ENCODE data around the gene PKP2.

Gene PKP2

DNA sequence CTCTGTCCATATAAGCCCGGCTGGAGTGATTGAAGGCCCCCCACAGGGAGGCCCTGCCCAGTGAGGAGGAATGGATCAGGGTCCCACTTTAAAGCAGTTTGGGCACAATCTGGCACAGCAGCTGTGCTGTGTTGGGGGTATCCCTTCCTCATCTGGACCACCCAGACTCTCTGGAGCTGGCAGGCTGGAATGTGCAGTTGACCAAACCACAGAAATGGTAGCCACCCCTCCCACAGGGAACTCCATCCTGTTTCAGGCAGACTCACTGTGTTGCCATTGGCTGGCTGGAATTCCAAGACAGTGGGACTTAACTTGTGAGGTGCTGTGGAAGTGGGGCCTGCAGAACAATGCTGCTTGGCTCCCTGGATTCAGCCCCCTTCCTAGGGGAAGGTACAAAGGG is 87.4 kb downstream of the PKP2 start:
- no peak for DNase-seq (ENCODE audit: low read depth)

DNA sequence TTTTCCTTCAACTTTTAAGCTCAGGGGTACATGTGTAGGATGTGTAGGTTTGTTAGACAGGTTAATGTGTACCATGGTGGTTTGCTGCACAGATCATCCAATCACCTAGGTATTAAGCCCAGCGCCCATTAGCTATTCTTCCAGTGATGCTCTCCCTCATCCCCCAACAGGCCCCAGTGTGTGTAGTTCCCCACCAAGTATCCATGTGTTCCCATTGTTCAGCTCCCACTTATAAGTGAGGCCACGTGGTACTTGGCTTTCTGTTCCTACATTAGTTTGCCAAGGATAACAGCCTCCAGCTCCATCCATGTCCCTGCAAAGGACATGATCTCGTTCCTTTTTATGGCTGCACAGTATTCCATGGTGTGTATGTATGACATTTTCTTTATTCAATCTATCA is 92.3 kb downstream of the PKP2 start:
- no peak for DNase-seq (ENCODE audit: low read depth)

DNA sequence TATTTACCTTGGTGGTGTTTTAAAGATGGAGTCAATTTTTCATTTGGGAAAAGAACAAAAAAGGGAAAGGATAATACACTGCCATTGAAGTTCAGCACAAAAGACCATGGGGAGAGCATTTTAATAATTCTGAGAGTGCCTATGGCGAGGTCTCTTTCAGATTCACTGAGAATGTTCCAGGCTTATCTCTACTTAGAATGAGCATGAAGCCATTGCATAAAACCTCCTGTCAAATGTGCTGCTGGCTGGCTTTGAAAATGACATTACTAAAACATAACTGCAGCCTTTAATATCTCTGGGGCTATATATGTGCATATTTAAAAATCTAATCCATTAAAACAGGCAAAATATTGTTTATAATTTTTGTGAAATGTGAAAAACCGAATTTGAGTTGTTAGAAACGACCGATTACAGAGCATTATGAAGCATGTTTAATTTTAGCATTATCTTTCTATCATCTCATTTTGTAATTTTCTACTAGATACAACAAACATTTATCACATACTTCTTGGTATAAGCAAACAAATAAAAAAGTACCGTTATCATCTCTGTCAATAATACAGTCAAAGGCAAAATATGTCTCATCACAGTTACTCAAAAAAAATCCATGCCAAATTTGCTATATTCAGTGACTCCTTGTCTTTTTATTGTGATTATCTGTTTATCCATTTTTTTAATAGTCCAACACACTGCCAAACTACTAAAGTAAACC is 95.2 kb downstream of the PKP2 start:
- no peak for DNase-seq (ENCODE audit: low read depth)

DNA sequence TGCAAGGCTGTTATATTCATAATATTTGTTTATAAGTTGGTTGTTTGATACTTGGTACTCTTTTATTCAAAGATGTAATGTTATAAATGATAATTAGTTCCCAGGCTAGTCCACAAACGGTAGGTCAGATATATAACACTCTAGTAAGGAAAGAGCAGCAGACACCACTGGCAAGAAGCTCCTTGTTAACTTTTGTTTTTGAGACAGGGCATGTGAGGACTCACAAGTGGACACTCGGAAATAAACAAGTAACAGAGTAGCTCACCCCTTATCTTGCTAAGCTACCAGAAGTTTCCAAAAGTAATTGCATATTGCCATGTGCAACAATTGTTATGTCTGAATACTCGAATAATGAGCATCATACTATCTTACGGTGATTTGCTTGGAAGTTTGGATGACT is 102.3 kb downstream of the PKP2 start:
- no peak for DNase-seq (ENCODE audit: low read depth)

GRCh38 chr12:32789916-32790315 is 106.7 kb downstream of the PKP2 start:
- DNase-seq (ENCODE audit: low read depth), result no peak

DNA sequence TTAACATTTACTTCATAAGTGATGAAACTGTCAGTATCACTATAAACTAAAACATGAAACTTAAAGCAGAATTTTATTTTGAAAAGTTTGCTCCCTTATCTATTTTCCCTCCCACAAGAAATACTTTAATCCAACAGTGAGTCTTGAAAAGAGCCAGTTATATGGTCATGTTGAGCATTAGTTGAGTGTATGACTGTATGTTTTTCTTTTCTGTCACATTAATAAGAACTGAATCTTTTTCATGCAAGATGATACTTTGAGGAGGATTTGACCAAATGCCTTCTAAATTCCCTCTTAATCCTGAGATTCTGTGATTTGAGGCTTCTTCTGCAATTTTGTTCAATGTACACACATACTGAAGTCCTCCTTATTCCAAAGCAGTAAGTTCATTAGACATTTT is 107.1 kb downstream of the PKP2 start:
- no peak for DNase-seq (ENCODE audit: low read depth)

GRCh38 chr12:32788405-32788804 is 108.2 kb downstream of the PKP2 start:
- DNase-seq (ENCODE audit: low read depth), result no peak

GRCh38 chr12:32785557-32785956 is 111.0 kb downstream of the PKP2 start:
- DNase-seq (ENCODE audit: low read depth), result no peak

GRCh38 chr12:32783029-32783428 is 113.5 kb downstream of the PKP2 start:
- no peak for DNase-seq (ENCODE audit: low read depth)

DNA sequence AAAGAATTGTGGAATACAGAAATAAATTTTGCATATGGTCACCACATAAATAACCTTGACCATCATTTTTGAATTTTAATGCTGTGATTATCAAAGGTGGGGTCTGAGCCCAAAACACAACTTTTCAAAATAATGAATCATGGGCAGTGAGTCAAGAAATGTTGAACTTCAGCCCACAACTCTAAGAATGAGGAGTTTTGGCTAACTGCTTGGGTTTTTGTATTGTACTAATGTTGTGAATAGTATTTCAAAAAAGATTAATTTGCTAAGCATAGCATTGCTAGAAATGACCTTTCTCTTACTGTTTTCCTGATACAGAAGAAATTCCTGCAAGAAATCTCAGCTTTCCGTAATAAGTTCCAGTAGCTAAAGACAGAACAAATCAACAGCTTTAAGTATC is 116.5 kb downstream of the PKP2 start:
- no peak for DNase-seq (ENCODE audit: low read depth)

GRCh38 chr12:32777691-32778175 is 118.8 kb downstream of the PKP2 start:
- no peak for DNase-seq (ENCODE audit: low read depth)

DNA sequence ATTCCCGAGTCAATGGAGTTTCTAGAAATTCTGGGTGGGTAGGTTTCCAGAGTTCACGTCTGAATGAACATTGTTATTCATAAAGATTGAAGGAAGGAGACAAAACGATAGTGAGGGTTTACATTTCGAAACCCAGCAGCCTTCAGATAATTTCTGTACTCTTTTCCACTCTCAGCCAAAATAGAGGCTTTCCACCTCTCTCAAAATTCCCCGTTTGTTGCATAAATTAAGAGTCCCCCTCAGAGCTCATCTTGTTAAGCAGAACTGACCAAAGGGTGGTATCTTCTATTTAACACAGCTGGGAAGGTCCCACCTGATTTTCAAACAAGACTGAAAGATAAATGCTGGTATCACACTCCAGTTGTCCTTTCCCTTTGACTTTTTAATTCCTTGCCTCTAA is 119.4 kb downstream of the PKP2 start:
- no peak for DNase-seq (ENCODE audit: low read depth)

- DNase-seq (ENCODE audit: low read depth), result no peak
Observed at GRCh38 chr12:32776258-32776657, 120.3 kb downstream of the PKP2 start.

GRCh38 chr12:32773691-32774090 is 122.9 kb downstream of the PKP2 start:
- no peak for DNase-seq (ENCODE audit: low read depth)

GRCh38 chr12:32770141-32770540 is 126.4 kb downstream of the PKP2 start:
- DNase-seq (ENCODE audit: low read depth), result no peak

DNA sequence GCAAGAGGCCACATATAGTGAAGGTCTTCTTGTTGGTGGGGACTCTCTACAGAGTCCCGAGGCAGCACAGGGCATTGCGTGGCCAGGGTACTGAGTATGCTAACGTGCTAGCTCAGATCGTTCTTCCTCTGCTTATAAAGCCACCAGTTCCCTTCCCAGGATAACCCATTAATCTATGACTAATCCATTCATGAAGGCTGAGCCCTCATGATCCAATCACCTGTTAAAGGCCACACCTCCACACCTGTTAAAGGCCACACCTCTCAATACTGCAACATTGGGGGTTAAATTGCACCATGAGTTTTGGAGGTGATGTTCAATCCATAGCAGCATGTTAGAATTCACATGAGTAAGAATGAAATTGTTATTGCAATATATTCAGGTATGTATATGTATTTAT is 128.1 kb downstream of the PKP2 start:
- DNase-seq (ENCODE audit: low read depth), result no peak

GRCh38 chr12:32765906-32766305 is 130.7 kb downstream of the PKP2 start:
- no peak for DNase-seq (ENCODE audit: low read depth)

GRCh38 chr12:32761716-32762115 is 134.9 kb downstream of the PKP2 start:
- DNase-seq (ENCODE audit: low read depth), result no peak

DNA sequence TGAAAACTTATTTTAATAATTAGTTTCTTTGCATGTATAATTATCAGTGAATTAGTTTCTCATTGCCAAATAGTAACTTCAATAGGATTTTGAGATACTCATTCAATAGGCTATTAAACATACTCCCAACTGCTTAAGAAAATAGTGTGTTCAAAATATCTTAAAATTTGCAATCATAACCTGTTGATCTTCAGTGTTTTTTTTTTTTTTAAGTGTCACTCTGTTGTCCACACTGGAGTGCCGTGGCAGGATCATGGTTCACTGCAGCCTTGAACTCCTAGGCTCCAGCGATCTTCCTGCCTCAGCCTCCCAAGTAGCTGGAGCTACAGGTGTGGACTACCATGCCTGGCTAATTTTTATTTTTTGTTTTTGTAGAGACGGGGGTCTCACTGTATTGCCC is 139.4 kb downstream of the PKP2 start:
- DNase-seq (ENCODE audit: low read depth), result no peak

DNA sequence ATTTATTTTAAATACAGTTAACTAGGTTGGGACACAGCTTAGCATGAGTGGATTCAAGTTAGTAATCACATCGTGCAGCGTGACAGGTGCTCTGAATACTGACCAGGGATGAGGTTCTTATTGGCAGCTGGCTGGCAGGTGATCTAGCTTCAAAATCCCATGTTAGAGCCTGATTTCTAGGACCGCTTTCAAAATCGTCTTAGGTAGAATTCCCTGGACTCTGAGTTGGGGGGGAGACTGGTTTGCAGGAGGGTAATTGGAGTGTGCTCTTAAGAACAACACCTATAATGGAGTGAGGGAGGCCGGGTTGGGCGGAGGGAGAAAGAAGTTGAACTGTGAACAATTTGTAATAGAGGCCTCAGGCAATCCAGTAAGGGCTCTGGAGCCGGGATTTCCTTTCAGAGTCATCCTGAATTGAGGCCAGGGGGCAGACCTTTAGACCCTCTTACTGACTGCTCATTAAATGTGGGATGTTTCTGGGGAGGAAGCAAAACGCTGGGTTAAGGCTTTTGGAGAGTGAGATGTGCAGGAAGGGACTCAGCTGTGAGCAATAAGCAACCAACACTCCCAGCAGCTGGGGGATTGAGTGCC is 140.0 kb downstream of the PKP2 start:
- DNase-seq (ENCODE audit: low read depth), result no peak

- peak; percentile 80 for DNase-seq (ENCODE audit: low read depth)
Observed at GRCh38 chr12:32755654-32756475, 140.7 kb downstream of the PKP2 start, which contains the start of gene YARS2. TSS of gene YARS2 (minus strand) at chr12:32755897. CDS start at chr12:32755874, 23 bp downstream.

DNA sequence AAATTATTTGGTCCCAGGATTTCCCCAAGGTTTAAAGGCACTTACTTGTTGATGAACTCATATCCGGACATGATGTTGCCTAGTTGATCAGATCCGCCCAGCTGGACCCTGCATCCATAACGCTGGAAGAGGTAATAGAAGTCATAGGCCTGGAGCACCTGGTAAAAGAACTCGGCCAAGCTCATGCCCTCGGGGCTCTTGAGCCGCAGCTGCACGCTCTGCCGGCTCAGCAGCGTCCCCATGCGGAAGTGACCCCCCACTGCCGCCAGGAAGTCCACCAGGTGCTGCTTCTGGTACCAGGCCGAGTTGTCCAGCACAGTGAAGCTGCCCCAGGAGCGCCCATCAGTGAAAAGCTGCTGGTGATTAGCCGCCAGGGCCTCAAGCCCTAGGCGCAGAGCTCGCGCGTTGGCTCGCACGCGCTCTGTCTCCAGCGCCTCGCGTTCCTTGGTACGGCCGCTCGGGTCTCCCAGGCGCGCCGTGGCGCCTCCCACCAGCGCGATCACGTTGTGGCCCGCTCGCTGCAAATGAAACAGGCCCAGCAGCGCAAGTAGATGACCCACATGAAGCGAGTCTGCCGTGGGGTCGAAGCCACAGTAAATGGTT is 141.4 kb downstream of the PKP2 start:
- peak; percentile 31 for DNase-seq (ENCODE audit: low read depth)

DNA sequence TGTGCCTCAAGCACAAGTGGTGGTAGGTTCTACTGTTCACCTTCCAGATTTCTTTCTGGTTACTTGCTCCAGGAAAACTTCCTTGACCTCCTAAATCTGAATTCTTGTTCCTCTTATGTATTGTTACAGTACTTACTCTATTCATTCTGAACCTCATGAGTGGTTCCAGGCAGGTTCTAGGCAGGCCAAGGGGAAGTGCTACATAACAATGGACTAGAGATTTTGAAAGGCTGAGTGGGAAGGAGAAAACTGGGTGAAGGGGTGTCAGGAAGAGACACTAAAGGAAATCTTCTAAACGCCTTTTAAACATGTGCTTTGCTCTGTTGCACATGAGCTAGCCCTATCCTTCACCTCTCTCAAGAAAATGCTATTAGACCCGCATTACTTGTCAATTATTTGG is 142.5 kb downstream of the PKP2 start:
- DNase-seq (ENCODE audit: low read depth), result no peak
